ENCODE data around the gene INSYN1. TPM values are rescaled to one million over a fixed set of nuclear protein-coding genes. Genes with fewer than 3 reads are reported as not detected.

The INSYN1 gene
- total and polyA plus RNA-seq, 7 donors = 0.60 to 10.0 (median 3.6) TPM

GRCh38 chr15:73782344-73782959 is 29.3 kb upstream of the INSYN1 start:
- Histone ChIP-seq H3K27ac (no peak overlapping the region), H3K9me3 (no peaks in the 10 kb centered on the region), H3K27me3 (no peaks in the 10 kb centered on the region), H3K36me3 (no peaks in the 10 kb centered on the region), H3K4me1 (no peaks in the 10 kb centered on the region), H3K4me3 (no peak overlapping the region)
- TF ChIP-seq POLR2A (IDR thresholded peaks at IDR 0.05) (no peak), CTCF (IDR thresholded peaks at IDR 0.05) (no peak), POLR2AphosphoS5 (IDR thresholded peaks at IDR 0.05) (no peak), EP300 (IDR thresholded peaks at IDR 0.05) (no peak)
- intact Hi-C loops (cut with DNase I) = no loop called here
- 83 to 87% methylated on average over 3 of the region's 3 CpGs for WGBS, 2 donors
- no peak for DNase-seq

GRCh38 chr15:73781038-73781925 is 28.1 kb upstream of the INSYN1 start:
- DNase-seq = no peak
- TF ChIP-seq POLR2AphosphoS5 (IDR thresholded peaks at IDR 0.05) (no peak), CTCF (IDR thresholded peaks at IDR 0.05) (no peak), EP300 (IDR thresholded peaks at IDR 0.05) (no peak), POLR2A (IDR thresholded peaks at IDR 0.05) (no peak)
- H3K9me3 ChIP-seq = no peaks in the 10 kb centered on the region
- H3K27me3 ChIP-seq = no peaks in the 10 kb centered on the region
- H3K4me1 ChIP-seq = no peaks in the 10 kb centered on the region
- no peak overlapping the region for H3K27ac ChIP-seq
- intact Hi-C loops (cut with DNase I) = no loop called here
- H3K36me3 ChIP-seq = no peaks in the 10 kb centered on the region
- WGBS, 2 donors = 74 to 82% methylated on average over 8 of the region's 8 CpGs
- H3K4me3 ChIP-seq = no peak overlapping the region

- WGBS, 2 donors = 81 to 90% methylated on average over 3 of the region's 3 CpGs
- no peak overlapping the region for H3K27ac ChIP-seq
- intact Hi-C loops (cut with DNase I) = no loop called here
- no peaks in the 10 kb centered on the region for H3K9me3 ChIP-seq
- no peak overlapping the region for H3K4me3 ChIP-seq
- no peaks in the 10 kb centered on the region for H3K36me3 ChIP-seq
- no peak for DNase-seq
- no peak for TF ChIP-seq POLR2A (IDR thresholded peaks at IDR 0.05)
- no peak for TF ChIP-seq CTCF (IDR thresholded peaks at IDR 0.05)
- no peak for TF ChIP-seq POLR2AphosphoS5 (IDR thresholded peaks at IDR 0.05)
- no peak for TF ChIP-seq EP300 (IDR thresholded peaks at IDR 0.05)
- peaks cover 0 to 4% (median 3%) of the 10 kb centered on the region in 4 donors for H3K4me1 ChIP-seq
- H3K27me3 ChIP-seq = no peaks in the 10 kb centered on the region
Measured at GRCh38 chr15:73779974-73780373, 26.8 kb upstream of the INSYN1 start.

GRCh38 chr15:73777741-73778140 is 24.6 kb upstream of the INSYN1 start:
- TF ChIP-seq POLR2AphosphoS5 (IDR thresholded peaks at IDR 0.05) (no peak), POLR2A (IDR thresholded peaks at IDR 0.05) (no peak), EP300 (IDR thresholded peaks at IDR 0.05) (no peak), CTCF (IDR thresholded peaks at IDR 0.05) (no peak)
- Histone ChIP-seq H3K27ac (no peak overlapping the region), H3K4me3 (no peak overlapping the region), H3K9me3 (no peaks in the 10 kb centered on the region), H3K27me3 (no peaks in the 10 kb centered on the region), H3K36me3 (no peaks in the 10 kb centered on the region), H3K4me1 (peaks cover 0 to 12% (median 8%) of the 10 kb centered on the region in 4 donors)
- DNase-seq = no peak
- intact Hi-C loops (cut with DNase I) = no loop called here

All from sigmoid colon (tissue), 7 donors.